Measurements from ENCODE around the gene FBXO27. TPM values are rescaled to one million over a fixed set of nuclear protein-coding genes. Genes with fewer than 3 reads are reported as not detected.

FBXO27 gene
- total and polyA plus RNA-seq, 2 of the 8 experiments (the other 6 are each of a cell fraction or from before 2014, with no cell fraction given) = 10.9 to 25.5 TPM

- DNase-seq (ENCODE audit: low read depth in 1 of 2, low spot score in 2 of 2) (no peak), FAIRE-seq (no peak)
- Histone ChIP-seq H2BK20ac (ENCODE audit: low read length) (no peak overlapping the region), H3K4me1 (replicated peaks in 1 of 4; ENCODE audit: control insufficient read depth in 3 of 4, insufficient read depth in 4 of 4, low read length in 3 of 4) (no peaks in the 10 kb centered on the region), H2BK120ac (replicated peaks; ENCODE audit: low read depth, low read length) (no peak overlapping the region), H3K27me3 (replicated peaks in 1 of 4; ENCODE audit: control insufficient read depth in 3 of 4, extremely low read depth in 1 of 4, insufficient read depth in 3 of 4, low read length in 3 of 4) (no peaks in the 10 kb centered on the region), H2AK5ac (ENCODE audit: low read depth, low read length) (no peak overlapping the region), H3K23me2 (ENCODE audit: low read depth, low read length) (no peaks in the 10 kb centered on the region), H2BK12ac (ENCODE audit: low read depth, low read length) (no peak overlapping the region), H4K5ac (ENCODE audit: insufficient read length, low read depth, low read length) (no peak overlapping the region), H3K9me3 (ENCODE audit: insufficient read depth in 2 of 2, low read depth in 1 of 2, low read length in 1 of 2) (no peaks in the 10 kb centered on the region), H3K18ac (ENCODE audit: extremely low read depth, low read length) (no peak overlapping the region), H3K36me3 (ENCODE audit: control insufficient read depth in 2 of 4, insufficient read depth in 4 of 4, low read length in 3 of 4) (no peaks in the 10 kb centered on the region), H2AFZ (ENCODE audit: low read length) (no peak overlapping the region), H4K8ac (ENCODE audit: extremely low read depth, insufficient read depth, low read length) (no peak overlapping the region), H2BK5ac (ENCODE audit: low read depth, low read length) (no peak overlapping the region), H3K23ac (ENCODE audit: insufficient read length) (no peak overlapping the region), H3K9ac (replicated peaks in 1 of 4; ENCODE audit: extremely low read depth in 1 of 4, low read depth in 3 of 4, low read length in 3 of 4) (no peak overlapping the region), H3K79me1 (ENCODE audit: low read depth, low read length) (no peaks in the 10 kb centered on the region), H3K4me3 (ENCODE audit: extremely low read depth in 1 of 4, insufficient read depth in 2 of 4, low read depth in 3 of 4, low read length in 4 of 4) (no peak overlapping the region), H2BK15ac (ENCODE audit: low read length) (no peak overlapping the region), H3K4ac (replicated peaks; ENCODE audit: insufficient read length, low read depth, low read length) (no peak overlapping the region), H3K79me2 (ENCODE audit: control insufficient read depth in 1 of 2, insufficient read depth in 2 of 2, low read length in 2 of 2) (no peaks in the 10 kb centered on the region), H3K14ac (ENCODE audit: insufficient read length) (no peak overlapping the region), H3K27ac (ENCODE audit: low read depth, low read length) (no peak overlapping the region), H4K91ac (replicated peaks; ENCODE audit: insufficient read length, low read length) (no peak overlapping the region), H3K56ac (replicated peaks; ENCODE audit: insufficient read length, low read depth, low read length) (no peak overlapping the region), H3K4me2 (ENCODE audit: insufficient read depth in 1 of 2, low read depth in 2 of 2, low read length in 2 of 2) (no peak overlapping the region), H4K20me1 (replicated peaks in 1 of 2; ENCODE audit: control insufficient read depth in 1 of 2, insufficient read depth in 2 of 2, low read length in 2 of 2) (no peaks in the 10 kb centered on the region)
- WGBS, 2 experiments (ENCODE audit: extremely low coverage in 1 of 2, insufficient coverage in 1 of 2, insufficient read length in 1 of 2, insufficient replicate concordance in 2 of 2, low coverage in 1 of 2, low lambda C conversion rate in 2 of 2, missing lambda C conversion rate in 1 of 2) = 73% methylated on average over 2 of the region's 2 CpGs; no CpG with 5 or more reads in 1 of the 2 experiments
- ChIA-PET CTCF (ENCODE audit: partially characterized antibody) (interaction anchor here (0.5 to 1.9 kb wide), 5 partner anchors 10 to 1523 kb away, joined by 3 to 5 read pairs (median 3); no protein-coding TSS in a partner anchor), POLR2A (ENCODE audit: partially characterized antibody) (no interaction called here)
- TF ChIP-seq TAF7 (optimal IDR thresholded peaks at IDR 0.05; ENCODE audit: borderline replicate concordance, low read depth, low read length) (no peak), BRCA1 (IDR thresholded peaks at IDR 0.05; ENCODE audit: low read depth, low read length) (no peak), KDM5A (IDR thresholded peaks at IDR 0.05; ENCODE audit: low read length) (no peak), ATF3 (IDR thresholded peaks at IDR 0.05; ENCODE audit: insufficient read depth, low read depth, low read length) (no peak), MAFK (IDR thresholded peaks at IDR 0.05; ENCODE audit: low read depth, low read length) (no peak), EP300 (IDR thresholded peaks at IDR 0.05; ENCODE audit: borderline replicate concordance in 1 of 2, low read depth in 2 of 2, low read length in 2 of 2) (no peak), RNF2 (IDR thresholded peaks at IDR 0.05; ENCODE audit: borderline replicate concordance, low read depth, low read length, missing control alignments, poor library complexity, severe bottlenecking) (no peak), FOSL1 (IDR thresholded peaks at IDR 0.05; ENCODE audit: insufficient read depth, low read depth, low read length) (no peak), PHF8 (conservative IDR thresholded peaks at IDR 0.05; ENCODE audit: low read depth, low read length) (no peak), BCL11A (IDR thresholded peaks at IDR 0.05; ENCODE audit: low read depth in 2 of 2, low read length in 2 of 2) (no peak), SP4 (IDR thresholded peaks at IDR 0.05; ENCODE audit: low read length) (no peak), EZH2 (IDR thresholded peaks at IDR 0.05; ENCODE audit: low read depth, low read length, severe bottlenecking) (no peak), SRF (IDR thresholded peaks at IDR 0.05; ENCODE audit: low read depth, low read length) (no peak), JUND (IDR thresholded peaks at IDR 0.05; ENCODE audit: low read length) (no peak)
Measured at GRCh38 chr19:39054091-39054470, 21.7 kb upstream of the FBXO27 start.

All from H1 (cell line).